GM23248 (cell line): ENCODE measurements around the gene CARM1.

ENCODE experiments used
- EZH2 ChIP-seq: fragments of 200-600 bp; sonication (generic); IDR thresholded peaks from 2 replicates; pipeline ENCODE4 v1.6.1; 2018; ENCODE audit warnings: antibody characterized with exemption, mild to moderate bottlenecking; ENCODE audit not compliant: insufficient read depth, poor library complexity, severe bottlenecking
- EZH2phosphoT487 ChIP-seq: fragments of 200-600 bp; sonication (generic); IDR thresholded peaks from 2 replicates; pipeline ENCODE4 v1.6.1; 2018; ENCODE audit warnings: antibody characterized with exemption, moderate library complexity, mild to moderate bottlenecking, low read depth; ENCODE audit not compliant: insufficient read depth

DNA sequence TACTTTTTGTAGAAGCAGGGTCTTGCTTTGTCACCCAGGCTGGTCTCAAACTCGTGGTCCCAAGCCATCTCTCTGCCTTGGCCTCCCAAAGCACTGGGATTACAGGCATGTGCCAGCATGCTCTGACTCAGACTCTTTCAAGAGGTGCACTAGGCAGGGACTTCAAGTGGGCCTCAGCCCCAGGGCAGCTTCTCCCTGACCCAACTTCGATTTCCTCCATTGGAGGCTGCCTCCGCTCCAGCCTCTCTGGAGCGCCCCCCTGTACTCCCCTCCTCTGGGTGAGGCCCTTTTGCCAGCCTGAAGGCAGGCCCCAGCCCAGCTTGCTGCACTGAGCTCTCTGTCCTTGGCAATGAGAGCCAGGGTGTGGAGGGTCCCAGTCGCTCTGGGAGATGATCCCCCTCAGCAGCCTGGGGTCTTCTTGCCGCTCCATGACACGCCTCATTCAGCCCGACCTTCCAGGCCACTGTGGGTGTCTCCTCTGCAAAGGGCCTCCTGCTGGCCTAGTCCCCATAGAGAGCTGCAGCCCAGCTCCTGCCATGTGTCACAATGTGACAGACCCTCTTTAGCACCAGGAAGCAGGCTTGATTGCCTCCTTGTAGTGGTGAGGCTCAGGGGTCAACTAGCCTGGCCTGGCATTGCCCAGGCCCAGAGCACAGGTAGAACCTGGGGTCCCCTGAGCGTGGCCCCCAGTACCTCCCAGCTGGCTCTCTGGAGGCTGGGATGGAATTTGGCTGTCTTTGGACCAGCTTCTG lies 16.4 kb downstream of the CARM1 start:
- TF ChIP-seq EZH2 (no peak), EZH2phosphoT487 (no peak)
